DND-41 (cell line): ENCODE measurements around the gene ZDHHC7.

ENCODE experiments used
- ATAC-seq: fragments of 200-7000 bp; cut with Tn5 transposase; 3 replicates; pipeline ENCODE4 v1.9.1; 2021; ENCODE audit warnings: low read depth; ENCODE audit not compliant: insufficient read depth
- DNase-seq: peaks from one replicate; pipeline ENCODE4 v3.0.0-alpha.2; 2020
- H2AFZ ChIP-seq: 2 replicates; pipeline ENCODE4 v1.6.0; 2012; ENCODE audit warnings: low read depth, low read length
- H3K27ac ChIP-seq: 2 replicates; pipeline ENCODE4 v1.5.1; 2012; ENCODE audit warnings: low read length, inconsistent platforms
- H3K27me3 ChIP-seq: fragments of 200-600 bp; sonication (generic); 2 replicates; pipeline ENCODE4 v1.6.0; 2012; ENCODE audit warnings: low read length, mild to moderate bottlenecking, inconsistent platforms; ENCODE audit not compliant: insufficient read depth, poor library complexity
- H3K36me3 ChIP-seq: 2 replicates; pipeline ENCODE4 v1.5.1; 2012; ENCODE audit warnings: low read length, inconsistent platforms; ENCODE audit not compliant: insufficient read depth
- H3K4me1 ChIP-seq: 2 replicates; pipeline ENCODE4 v1.5.1; 2012; ENCODE audit warnings: mild to moderate bottlenecking, low read length; ENCODE audit not compliant: insufficient read depth
- H3K4me2 ChIP-seq: 2 replicates; pipeline ENCODE4 v1.6.0; 2012; ENCODE audit warnings: mild to moderate bottlenecking, moderate library complexity, low read length, inconsistent platforms; ENCODE audit not compliant: insufficient read depth
- H3K4me3 ChIP-seq, 2 experiments: fragments of 200-600 bp in 1 of 2; shearing (Covaris generic) in 1 of 2; 2 replicates each; pipeline ENCODE4 v1.5.1; 2012 to 2016; ENCODE audit warnings: inconsistent platforms in 2 of 2, low read length in 2 of 2, mild to moderate bottlenecking in 2 of 2, low read depth in 1 of 2, moderate library complexity in 1 of 2
- H3K79me2 ChIP-seq: 2 replicates; pipeline ENCODE4 v1.6.0; 2012; ENCODE audit warnings: low read length, inconsistent platforms; ENCODE audit not compliant: insufficient read depth
- H3K9ac ChIP-seq: 2 replicates; pipeline ENCODE4 v1.6.0; 2012; ENCODE audit warnings: low read depth, mild to moderate bottlenecking, inconsistent platforms, low read length, moderate library complexity
- H3K9me3 ChIP-seq: 2 replicates; pipeline ENCODE4 v1.5.1; 2012; ENCODE audit warnings: low read length, moderate library complexity, mild to moderate bottlenecking, inconsistent platforms; ENCODE audit not compliant: insufficient read depth, severe bottlenecking
- H4K20me1 ChIP-seq: 2 replicates; pipeline ENCODE4 v1.6.0; 2012; ENCODE audit warnings: low read length; ENCODE audit not compliant: insufficient read depth
- EZH2 ChIP-seq: IDR thresholded peaks from 3 replicates; pipeline ENCODE4 v1.6.1; 2012; ENCODE audit warnings: borderline replicate concordance, low read depth, mild to moderate bottlenecking, moderate library complexity, low read length, inconsistent platforms; ENCODE audit not compliant: severe bottlenecking
- TF ChIP-seq, protein P1 (sequence below): IDR thresholded peaks from 2 replicates; pipeline ENCODE4 v1.5.1; 2012; ENCODE audit warnings: borderline replicate concordance, low read length, moderate library complexity, mild to moderate bottlenecking; ENCODE audit not compliant: poor library complexity, severe bottlenecking; ENCODE audit errors: extremely low read depth

The ZDHHC7 gene

DNA sequence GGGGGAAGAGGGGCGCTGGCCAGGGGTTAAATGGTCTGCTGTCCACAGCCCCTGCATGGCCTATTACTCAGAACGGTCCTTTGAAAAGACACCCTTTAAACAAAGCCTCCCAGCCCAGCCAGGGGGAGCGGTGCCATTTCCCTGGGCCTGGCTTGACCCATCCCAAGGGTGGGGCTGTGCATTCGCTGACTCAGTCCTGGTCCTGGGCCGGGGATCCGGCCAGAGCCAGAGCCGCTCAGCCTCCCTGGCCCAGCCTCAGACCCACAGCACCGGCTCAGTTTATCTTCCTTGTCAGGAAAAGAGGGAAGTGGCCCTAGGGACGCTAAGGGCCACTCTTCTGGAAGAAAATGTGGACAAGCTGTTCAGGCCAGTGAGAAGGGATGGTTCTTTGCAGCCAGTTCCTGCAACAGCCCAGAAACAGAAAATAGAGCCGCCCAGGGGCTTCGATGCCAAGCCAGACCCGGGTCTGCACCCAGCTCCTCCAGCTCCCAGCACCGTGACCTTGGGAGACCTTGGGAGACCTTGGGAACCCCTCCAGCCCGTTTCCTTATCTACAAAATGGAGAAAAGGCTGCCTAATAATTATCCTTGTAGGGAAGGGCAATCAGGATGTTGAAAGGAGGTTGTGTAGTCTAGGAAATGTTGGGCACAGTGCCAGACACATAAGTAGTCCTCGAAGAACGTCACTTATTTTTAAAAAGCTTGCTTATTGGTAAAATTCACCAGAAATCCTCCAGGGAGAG lies 82.5 kb downstream of the ZDHHC7 start:
- TF ChIP-seq, protein P1, sequence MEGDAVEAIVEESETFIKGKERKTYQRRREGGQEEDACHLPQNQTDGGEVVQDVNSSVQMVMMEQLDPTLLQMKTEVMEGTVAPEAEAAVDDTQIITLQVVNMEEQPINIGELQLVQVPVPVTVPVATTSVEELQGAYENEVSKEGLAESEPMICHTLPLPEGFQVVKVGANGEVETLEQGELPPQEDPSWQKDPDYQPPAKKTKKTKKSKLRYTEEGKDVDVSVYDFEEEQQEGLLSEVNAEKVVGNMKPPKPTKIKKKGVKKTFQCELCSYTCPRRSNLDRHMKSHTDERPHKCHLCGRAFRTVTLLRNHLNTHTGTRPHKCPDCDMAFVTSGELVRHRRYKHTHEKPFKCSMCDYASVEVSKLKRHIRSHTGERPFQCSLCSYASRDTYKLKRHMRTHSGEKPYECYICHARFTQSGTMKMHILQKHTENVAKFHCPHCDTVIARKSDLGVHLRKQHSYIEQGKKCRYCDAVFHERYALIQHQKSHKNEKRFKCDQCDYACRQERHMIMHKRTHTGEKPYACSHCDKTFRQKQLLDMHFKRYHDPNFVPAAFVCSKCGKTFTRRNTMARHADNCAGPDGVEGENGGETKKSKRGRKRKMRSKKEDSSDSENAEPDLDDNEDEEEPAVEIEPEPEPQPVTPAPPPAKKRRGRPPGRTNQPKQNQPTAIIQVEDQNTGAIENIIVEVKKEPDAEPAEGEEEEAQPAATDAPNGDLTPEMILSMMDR: no peak
- no peak for TF ChIP-seq EZH2
- Histone ChIP-seq H3K9me3 (no peaks in the 10 kb centered on the region), H4K20me1 (peaks cover 4% of the 10 kb centered on the region; the same call in 1 of the 2 replicates), H3K4me1 (no peaks in the 10 kb centered on the region), H3K9ac (no peak overlapping the region), H3K27me3 (no peaks in the 10 kb centered on the region), H3K4me3 (no peak overlapping the region), H3K27ac (no peak overlapping the region), H3K36me3 (no peaks in the 10 kb centered on the region), H3K4me2 (no peak overlapping the region), H2AFZ (no peak overlapping the region), H3K79me2 (no peaks in the 10 kb centered on the region)
- DNase-seq (no peak), ATAC-seq (no peak)

DNA sequence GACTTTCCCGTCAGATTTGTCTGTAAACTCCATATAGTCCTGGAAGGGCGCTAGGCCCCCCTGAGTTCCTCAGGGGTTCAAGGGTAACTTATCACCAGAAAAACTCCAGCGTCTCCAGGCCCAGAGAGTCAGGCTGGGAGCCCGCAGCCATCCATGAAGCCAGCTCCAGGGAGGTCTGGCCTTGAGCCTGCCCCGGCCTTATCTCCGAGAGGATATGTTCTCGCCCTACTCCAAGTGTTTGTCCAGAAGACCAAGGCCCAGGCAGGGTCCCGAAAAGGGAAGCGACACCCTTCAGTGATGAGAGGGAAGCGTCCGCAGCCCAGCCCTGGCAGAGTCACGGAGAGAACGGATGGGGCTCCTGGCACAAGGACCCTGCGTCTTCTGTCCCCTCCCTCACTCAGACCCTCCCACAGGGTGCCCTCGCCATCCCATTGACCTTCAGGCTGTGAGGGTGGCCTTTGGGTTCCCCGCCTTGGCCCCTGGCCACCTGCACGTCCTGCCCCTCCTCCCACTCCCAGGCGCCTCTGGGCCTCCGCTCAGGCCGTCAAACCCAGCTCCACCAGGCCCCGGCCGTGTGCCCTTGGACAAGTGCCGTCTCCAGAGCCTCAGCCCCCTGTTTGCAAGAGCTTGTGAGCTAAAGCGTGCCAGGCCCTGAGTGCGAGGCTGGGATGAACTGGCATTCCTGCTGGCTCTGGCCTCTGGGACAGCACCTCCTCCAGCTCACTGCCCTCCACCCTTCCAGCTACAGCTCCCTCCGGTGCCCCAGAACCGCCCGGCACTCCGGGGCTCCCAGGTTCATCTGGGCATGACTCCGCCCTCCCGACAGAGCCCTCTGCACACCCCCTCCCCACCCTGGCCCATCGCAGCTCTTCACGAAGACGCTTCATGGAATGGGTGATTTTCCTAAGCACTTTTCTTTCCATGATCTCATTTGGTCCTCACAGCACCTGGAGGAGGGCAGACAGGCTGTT lies 83.4 kb downstream of the ZDHHC7 start:
- Histone ChIP-seq H3K4me2 (no peak overlapping the region), H3K9ac (no peak overlapping the region), H4K20me1 (peaks cover 4% of the 10 kb centered on the region; the same call in 1 of the 2 replicates), H3K36me3 (no peaks in the 10 kb centered on the region), H3K4me3 (no peak overlapping the region), H2AFZ (no peak overlapping the region), H3K79me2 (no peaks in the 10 kb centered on the region), H3K9me3 (no peaks in the 10 kb centered on the region), H3K27me3 (no peaks in the 10 kb centered on the region), H3K27ac (no peak overlapping the region), H3K4me1 (no peaks in the 10 kb centered on the region)
- ATAC-seq: no peak
- TF ChIP-seq, protein P1: no peak
- no peak for TF ChIP-seq EZH2
- no peak for DNase-seq

DNA sequence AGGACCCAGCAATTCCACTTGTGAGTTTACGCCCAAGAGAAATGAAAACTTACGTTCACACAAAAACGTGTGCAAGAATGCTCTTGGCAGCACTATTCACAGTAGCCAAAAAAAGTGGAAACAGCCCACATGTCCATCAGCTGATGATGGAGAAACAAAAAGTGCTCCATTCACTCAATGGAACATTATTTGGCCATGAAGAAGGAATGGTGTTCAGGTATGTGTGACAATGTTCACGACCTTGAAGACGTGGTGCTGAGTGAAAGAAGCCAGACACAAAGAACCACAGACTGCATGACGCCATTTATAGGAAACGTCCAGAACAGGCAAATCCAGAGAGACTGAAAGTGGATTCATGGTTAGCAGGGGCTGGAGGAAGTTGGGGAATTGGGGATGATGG lies 84.9 kb downstream of the ZDHHC7 start:
- no peak overlapping the region for H3K9ac ChIP-seq
- no peaks in the 10 kb centered on the region for H3K4me1 ChIP-seq
- no peaks in the 10 kb centered on the region for H3K9me3 ChIP-seq
- no peaks in the 10 kb centered on the region for H3K27me3 ChIP-seq
- ATAC-seq (no peak), DNase-seq (no peak)
- H3K4me3 ChIP-seq: no peak overlapping the region
- H3K79me2 ChIP-seq: no peaks in the 10 kb centered on the region
- peaks cover 4% of the 10 kb centered on the region; the same call in 1 of the 2 replicates for H4K20me1 ChIP-seq
- H3K4me2 ChIP-seq: no peak overlapping the region
- H3K27ac ChIP-seq: no peak overlapping the region
- TF ChIP-seq, protein P1: no peak
- TF ChIP-seq EZH2: no peak
- H2AFZ ChIP-seq: no peak overlapping the region
- no peaks in the 10 kb centered on the region for H3K36me3 ChIP-seq
